Measurements from ENCODE around the gene BRICD5.
A peak's percentile ranks its signal among the peaks of the same experiment; 100 is the strongest.

The BRICD5 gene

GRCh38 chr16:2250652-2251295, 40.1 kb upstream of the BRICD5 start (continued):
- TF ChIP-seq ZNF398 (tag by site-specific recombination; IDR thresholded peaks at IDR 0.05) (no peak), KLF9 (tag by site-specific recombination; IDR thresholded peaks at IDR 0.05; ENCODE audit: low read depth) (peak; percentile 58; the same call in 1 of the 2 replicates), ZNF692 (tag by site-specific recombination; IDR thresholded peaks at IDR 0.05) (peak; percentile 13; the same call in 1 of the 2 replicates), ZNF549 (tag by site-specific recombination; IDR thresholded peaks at IDR 0.05) (no peak), KLF17 (tag by site-specific recombination; IDR thresholded peaks at IDR 0.05) (peak; percentile 67), ZBTB20 (tag by site-specific recombination; IDR thresholded peaks at IDR 0.05) (no peak), ATF2 (tag by site-specific recombination; IDR thresholded peaks at IDR 0.05; ENCODE audit: low read depth) (no peak), BCL11B (tag by site-specific recombination; IDR thresholded peaks at IDR 0.05; ENCODE audit: low read depth) (0 out of 2 replicates have a peak, but pooled peaks have one; percentile 25), KLF8 (tag by site-specific recombination; IDR thresholded peaks at IDR 0.05) (peak; percentile 21; the same call in 1 of the 2 replicates), ZNF777 (tag by site-specific recombination; IDR thresholded peaks at IDR 0.05; ENCODE audit: borderline replicate concordance) (no peak), ZNF2 (tag by site-specific recombination; IDR thresholded peaks at IDR 0.05) (peak; percentile 44; the same call in 1 of the 2 replicates), ZNF23 (tag by site-specific recombination; IDR thresholded peaks at IDR 0.05; ENCODE audit: borderline replicate concordance) (no peak), ZBTB17 (tag by site-specific recombination; IDR thresholded peaks at IDR 0.05) (peak; percentile 61), ZNF223 (tag by site-specific recombination; IDR thresholded peaks at IDR 0.05) (0 out of 2 replicates have a peak, but pooled peaks have one; percentile 18), PRDM10 (tag by site-specific recombination; IDR thresholded peaks at IDR 0.05) (peak; percentile 99), ZBTB8A (tag by site-specific recombination; IDR thresholded peaks at IDR 0.05) (peak; percentile 9)
